Measurements from ENCODE around the gene TRIM25.

TRIM25 gene

DNA sequence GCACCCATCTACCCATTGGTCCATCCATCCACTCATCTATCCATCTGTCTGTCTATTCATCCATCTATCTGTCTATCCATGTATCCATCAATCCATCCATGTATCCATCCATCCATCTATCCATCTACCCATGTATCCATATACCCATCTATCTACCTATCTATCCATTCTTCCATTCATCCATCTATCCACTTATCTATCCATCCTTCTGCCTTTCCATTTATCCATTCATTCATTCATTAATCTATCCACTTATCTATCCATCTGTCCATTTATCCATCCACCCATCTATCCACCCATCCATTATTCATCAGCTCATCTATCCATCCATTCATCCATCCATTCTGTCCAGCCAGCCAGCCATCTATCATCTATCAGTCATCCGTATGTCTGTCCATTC, 21.5 kb downstream of the TRIM25 start:
- no peak for DNase-seq

GRCh38 chr17:56891751-56892150, 22.1 kb downstream of the TRIM25 start:
- no peak for DNase-seq

DNA sequence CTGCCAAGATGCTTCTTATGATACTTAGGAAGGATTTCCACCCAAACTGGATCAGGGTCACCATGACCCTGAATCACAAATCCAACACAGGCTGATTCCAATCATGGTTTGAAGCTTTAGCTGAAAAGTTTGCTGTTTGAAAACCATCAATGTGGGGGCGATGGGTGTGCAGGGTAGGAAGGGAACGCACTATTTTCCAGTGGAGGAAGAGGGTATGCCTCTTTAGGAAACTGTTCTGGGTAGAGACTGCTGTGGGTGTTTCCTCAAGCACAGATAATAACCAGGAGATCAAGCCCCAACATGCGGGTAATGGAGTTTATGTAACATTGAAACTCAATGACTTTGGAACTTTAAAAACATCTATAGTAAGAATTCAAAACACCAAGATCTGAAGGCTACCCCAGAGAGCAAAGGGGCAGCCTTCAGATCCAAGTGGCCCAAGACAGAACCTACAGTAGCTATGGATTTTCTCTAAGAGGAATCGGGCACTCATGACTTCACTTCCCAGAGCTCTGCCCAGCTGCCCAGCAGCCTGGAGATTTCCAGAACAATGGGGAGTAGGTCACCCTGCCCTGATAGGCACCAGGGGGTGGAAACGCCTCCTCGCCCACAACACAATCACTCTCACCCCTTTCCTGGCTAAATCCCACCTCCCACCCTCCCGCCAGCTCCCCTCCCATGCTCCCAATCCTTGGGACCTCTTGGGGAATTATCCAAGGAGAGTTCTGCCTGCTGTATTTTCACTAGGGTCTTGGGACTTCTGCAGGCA, 22.8 kb downstream of the TRIM25 start:
- no peak for DNase-seq

GRCh38 chr17:56890390-56890789, 23.5 kb downstream of the TRIM25 start:
- DNase-seq, result no peak

GRCh38 chr17:56887552-56888467, 26.0 kb downstream of the TRIM25 start:
- DNase-seq, result no peak

- no peak for DNase-seq
Measured at GRCh38 chr17:56887105-56887504, 26.7 kb downstream of the TRIM25 start.

GRCh38 chr17:56886288-56886731, 27.5 kb downstream of the TRIM25 start:
- no peak for DNase-seq

DNA sequence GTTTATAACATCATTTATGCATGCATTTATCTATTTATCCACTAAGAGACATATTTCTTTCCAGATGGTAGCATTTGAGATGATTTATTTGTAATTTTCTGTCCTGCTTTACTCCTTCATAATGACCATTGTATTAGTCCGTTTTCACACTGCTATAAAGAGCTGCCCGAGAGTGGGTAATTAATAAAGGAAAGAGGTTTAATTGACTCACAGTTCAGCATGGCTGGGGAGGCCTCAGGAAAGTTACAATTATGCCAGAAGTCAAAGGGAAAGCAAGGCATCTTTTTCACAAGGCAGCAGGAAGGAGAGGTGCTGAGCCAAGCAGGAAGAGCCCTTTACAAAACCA, 28.6 kb downstream of the TRIM25 start:
- no peak for DNase-seq

- DNase-seq, result no peak
Measured at GRCh38 chr17:56884483-56885311, 29.2 kb downstream of the TRIM25 start.

GRCh38 chr17:56883616-56884015, 30.2 kb downstream of the TRIM25 start:
- DNase-seq, result no peak

DNA sequence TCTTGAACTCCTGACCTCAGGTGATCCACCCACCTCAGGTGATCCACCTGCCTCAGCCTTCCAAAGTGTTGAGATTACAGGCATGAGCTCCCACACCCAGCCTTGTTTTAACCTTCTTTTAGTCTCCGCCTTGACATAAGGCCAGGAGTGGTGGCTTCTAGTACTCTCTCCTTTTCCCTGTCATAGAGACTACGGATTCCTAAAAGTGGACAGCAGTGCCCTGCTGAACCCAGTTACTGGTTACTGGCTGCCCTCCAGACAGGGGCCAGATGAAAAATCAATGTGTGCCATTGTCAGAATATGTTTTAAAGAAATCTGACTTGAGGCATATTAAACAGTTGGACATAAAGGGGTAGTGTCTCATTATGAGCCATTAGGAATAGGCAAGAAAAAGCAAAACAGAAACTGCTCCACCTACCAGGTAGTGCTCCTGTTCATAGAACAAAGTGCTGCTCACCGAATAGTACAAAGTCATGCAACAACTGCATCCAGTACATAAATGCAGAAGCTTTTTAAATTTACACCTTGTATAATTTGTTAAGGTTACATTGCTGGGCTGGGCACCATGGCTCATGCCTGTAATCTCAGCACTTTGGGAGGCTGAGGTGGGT, 32.1 kb downstream of the TRIM25 start:
- no peak for DNase-seq

GRCh38 chr17:56880571-56880970, 33.3 kb downstream of the TRIM25 start:
- no peak for DNase-seq

GRCh38 chr17:56880133-56880532, 33.7 kb downstream of the TRIM25 start:
- DNase-seq, result no peak

- no peak for DNase-seq
Measured at GRCh38 chr17:56879280-56879679, 34.6 kb downstream of the TRIM25 start.

DNA sequence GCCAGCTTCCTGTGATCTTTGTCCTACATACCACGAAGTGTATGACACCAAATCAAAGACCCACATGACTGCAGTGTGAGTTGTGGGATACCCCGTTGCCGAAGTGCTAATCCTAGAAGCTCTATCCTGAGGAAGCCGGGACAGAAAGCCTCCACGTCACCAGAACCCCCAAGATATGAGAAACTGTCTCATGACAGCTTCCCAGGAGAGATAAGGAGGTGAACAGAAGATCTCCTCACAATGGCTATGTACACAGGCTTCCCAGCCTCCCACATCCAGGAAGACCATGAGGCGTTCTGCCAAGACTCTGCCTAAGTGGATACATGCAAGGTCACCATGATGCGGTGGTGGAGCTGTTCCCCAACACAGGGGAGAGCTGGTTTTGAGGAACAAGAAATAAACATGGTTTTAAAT, 37.1 kb downstream of the TRIM25 start:
- DNase-seq, result no peak

- DNase-seq, result no peak
Measured at GRCh38 chr17:56870081-56870651, 43.7 kb downstream of the TRIM25 start.

- DNase-seq, result no peak
Measured at GRCh38 chr17:56868716-56869115, 45.1 kb downstream of the TRIM25 start.

DNA sequence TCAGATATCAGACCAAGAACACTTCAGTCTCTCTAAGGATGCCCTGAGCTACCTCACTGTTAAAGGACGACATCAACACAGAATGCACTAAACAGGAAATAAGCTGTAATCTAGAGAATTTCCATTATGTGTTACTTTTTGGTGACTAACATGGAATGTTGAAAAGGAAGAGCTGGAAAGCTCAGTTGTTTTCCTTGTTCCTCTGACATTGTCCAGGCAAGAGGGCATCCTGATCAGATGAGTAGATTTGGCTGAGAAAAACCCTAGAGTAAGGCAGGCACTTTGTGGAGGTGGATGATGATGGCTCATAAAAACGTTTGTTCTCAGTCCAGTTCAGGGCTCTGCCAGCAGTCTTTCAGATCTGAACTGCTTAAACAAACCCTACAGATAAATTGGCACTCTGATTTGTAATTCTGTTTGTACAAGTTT, 45.9 kb downstream of the TRIM25 start:
- no peak for DNase-seq

DNA sequence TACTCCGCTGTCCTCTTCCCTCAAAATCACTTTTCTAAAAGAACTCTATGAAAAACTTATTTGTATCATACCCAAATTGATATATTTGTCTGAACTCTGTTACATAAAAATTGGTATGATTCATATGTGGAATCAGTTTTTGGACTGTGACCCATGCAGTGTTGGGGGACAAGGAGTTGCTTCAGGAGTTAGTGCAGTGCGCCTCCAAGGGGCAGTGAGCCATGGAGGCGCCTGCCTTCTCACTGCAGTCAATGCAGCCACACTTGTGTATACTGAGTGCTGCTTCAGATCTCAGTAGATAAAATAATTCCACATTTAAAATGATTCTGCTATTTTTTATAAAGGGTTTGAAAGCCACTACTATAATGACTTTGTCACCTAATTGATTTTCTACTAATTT, 47.4 kb downstream of the TRIM25 start:
- DNase-seq, result no peak

DNA sequence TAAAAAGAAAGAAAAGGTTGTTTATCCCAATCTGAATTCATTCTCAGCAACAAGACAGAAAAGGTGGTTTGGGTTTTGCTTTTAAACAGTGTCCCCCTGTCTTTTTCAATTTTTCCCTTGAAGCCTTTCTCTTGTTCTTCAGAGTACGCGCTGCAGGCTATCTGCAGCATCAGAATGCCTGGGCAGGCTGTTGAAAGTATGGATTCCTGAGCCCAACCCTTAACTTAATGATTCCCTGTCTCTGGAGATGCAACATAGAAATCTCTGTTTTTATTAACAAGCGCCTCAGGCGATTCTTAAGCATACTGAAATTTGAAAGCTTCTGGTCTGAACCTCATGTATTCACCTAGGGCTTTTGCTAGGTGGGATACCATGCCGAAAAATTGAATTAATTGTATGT, 47.8 kb downstream of the TRIM25 start:
- no peak for DNase-seq

GRCh38 chr17:56863974-56864373, 49.9 kb downstream of the TRIM25 start:
- no peak for DNase-seq

DNA sequence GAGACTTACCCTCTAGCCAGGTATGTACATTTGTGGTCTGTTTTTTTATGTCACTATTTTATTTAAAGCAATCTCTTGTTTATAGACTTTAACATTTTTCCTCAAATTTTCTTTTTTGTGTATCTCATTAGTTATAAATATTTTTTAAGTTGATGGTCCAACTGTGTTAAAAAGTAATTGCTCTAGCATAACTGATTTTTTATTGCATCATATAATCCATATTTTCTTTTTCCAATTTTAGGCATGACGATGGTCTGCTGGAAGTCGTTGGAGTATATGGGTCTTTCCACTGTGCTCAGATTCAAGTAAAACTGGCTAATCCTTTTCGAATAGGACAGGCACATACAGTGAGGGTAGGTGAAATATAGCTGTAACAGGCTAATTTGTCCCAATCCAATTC, 52.0 kb downstream of the TRIM25 start:
- no peak for DNase-seq
